ENCODE measurements around the gene TP53AIP1.

TP53AIP1 gene

DNA sequence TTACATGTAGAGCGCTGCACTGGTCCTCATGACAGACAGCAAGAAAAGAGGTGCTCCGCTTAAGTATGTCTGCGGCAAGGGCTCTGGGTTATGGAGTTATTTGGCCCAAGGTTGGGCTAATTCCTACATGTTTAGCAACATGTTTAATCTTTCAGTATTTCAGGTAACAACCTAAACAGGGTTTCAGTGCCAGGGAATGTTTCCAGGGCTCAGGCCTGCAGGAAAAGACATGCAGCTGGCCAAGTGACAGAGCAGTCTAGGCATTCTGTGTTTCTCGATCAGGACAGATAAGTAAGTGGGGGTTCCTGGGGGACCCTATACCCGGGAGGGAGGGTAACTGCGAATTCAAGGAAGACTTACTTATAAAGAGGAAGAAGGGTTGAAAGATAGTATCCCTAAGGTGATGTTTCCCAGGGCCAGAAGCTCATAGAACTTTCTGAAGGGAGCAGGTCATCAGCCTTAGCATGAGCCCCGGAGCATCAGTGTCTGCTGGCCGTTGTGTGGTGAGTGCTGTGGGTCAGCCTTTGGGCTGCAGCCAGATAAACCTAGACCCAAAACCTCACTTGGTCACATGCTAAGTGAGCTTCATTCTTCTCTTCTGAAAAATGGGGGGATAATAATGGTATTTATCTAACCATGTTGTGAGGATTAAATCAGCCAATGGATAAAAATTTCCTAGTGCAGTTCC, 33.1 kb downstream of the TP53AIP1 start:
- Histone ChIP-seq H3K27me3 (no peaks in the 10 kb centered on the region), H3K36me3 (no peaks in the 10 kb centered on the region)

DNA sequence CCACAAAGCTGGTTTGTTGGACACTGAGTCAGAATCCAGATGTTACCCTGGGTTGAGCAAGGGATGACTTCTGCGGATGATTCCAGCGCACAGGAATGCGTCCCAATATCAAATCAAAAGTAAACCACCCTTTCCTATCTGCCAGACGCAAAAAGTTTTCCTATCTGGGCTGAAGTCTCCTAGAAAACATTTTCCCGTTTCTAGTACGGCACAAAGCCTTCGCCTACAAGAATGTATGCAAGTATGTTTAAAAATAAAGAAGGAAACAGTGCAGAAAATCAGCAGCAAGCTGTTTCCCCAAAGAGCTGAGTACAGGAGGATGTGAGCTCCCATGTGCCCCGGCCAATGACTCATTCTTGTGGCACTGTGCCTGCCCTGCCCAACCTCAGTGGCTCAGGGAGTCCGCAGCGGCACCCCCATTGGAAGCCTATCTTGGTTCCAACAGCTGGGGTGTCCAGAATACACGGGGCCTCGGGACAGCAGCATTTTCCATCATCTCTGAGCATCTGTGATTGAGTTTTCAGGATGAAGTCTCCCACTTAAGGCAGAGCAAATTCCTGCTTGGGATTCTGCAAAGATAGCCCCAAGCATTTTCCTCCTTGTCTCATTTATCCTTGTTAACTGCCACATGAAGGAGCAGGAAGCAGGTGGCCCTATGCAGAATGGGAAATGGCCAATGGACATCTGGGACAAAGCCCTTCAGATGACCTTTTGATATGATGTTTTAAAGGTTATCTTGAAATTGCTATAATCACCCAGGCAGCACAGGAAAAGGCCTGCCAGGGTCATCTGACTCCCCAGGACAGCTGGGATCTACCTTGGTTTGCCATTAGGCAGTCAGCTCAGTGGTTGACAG, 34.1 kb downstream of the TP53AIP1 start:
- peak overlapping the region in 8 of 11 experiments; percentile 21 to 90 (median 48); a peak in 9 of 22 replicates for H3K27ac ChIP-seq
- H3K27me3 ChIP-seq = no peaks in the 10 kb centered on the region
- H3K9ac ChIP-seq = peak overlapping the region in 6 of 11 experiments; percentile 15 to 56 (median 42); a peak in 6 of 22 replicates
- peak overlapping the region; percentile 63 to 97 (median 92) for H3K4me2 ChIP-seq
- no peaks in the 10 kb centered on the region for H3K36me3 ChIP-seq
- H3K9me3 ChIP-seq (replicated peaks in 1 of 11) = peaks cover 0 to 8% (median 0%) of the 10 kb centered on the region in 11 experiments; a peak in 1 of 22 replicates
- TF ChIP-seq Cebpa-rat (IDR thresholded peaks at IDR 0.05) = no peak
- H3K4me1 ChIP-seq = peaks cover 50 to 59% (median 54%) of the 10 kb centered on the region in 10 experiments
- H3K4me3 ChIP-seq = peak overlapping the region in 2 of 10 experiments; percentile 12 to 47; a peak in 3 of 20 replicates
- no peaks in the 10 kb centered on the region for H4K20me1 ChIP-seq

More for the DNA sequence above, 33.1 kb downstream of the TP53AIP1 start:
- no peak for TF ChIP-seq Cebpa-rat (IDR thresholded peaks at IDR 0.05)
- no peak overlapping the region for H3K4me3 ChIP-seq
- peaks cover 40 to 49% (median 44%) of the 10 kb centered on the region in 10 experiments for H3K4me1 ChIP-seq
- no peak overlapping the region; a peak in 1 of 22 replicates for H3K27ac ChIP-seq
- peaks cover 0 to 8% (median 0%) of the 10 kb centered on the region in 11 experiments; a peak in 1 of 22 replicates for H3K9me3 ChIP-seq (replicated peaks in 1 of 11)
- no peaks in the 10 kb centered on the region for H4K20me1 ChIP-seq
- H3K4me2 ChIP-seq = peak overlapping the region in 10 of 11 experiments; percentile 63 to 97 (median 92); a peak in 18 of 22 replicates
- no peak overlapping the region for H3K9ac ChIP-seq

DNA sequence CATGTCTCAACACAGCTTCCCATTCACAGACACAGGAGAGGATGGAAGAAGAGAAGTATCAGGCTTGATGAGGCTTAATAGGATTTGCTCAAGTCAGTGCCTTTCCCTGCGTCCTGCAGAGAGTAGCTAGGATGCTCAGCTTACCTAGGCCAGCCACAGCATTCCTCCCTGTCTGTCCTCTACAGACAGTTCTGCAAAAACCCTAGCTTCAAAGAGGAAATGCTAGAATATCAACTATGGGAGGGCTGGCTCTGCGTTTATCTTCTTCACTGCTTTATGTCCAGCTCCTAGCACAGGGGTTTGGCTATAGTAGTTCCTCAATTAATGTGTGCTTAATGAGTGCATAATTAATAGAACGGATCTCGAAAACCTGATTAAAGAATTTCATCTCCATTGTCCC, 35.1 kb downstream of the TP53AIP1 start:
- H3K27ac ChIP-seq = peak overlapping the region in 3 of 11 experiments; percentile 67 to 90 (median 80); a peak in 3 of 22 replicates
- peak overlapping the region; percentile 63 to 97 (median 92); a peak in 21 of 22 replicates for H3K4me2 ChIP-seq
- peaks cover 57 to 67% (median 63%) of the 10 kb centered on the region in 10 experiments for H3K4me1 ChIP-seq
- H3K27me3 ChIP-seq = peaks cover 0 to 4% (median 0%) of the 10 kb centered on the region in 11 experiments; a peak in 2 of 22 replicates
- H4K20me1 ChIP-seq = no peaks in the 10 kb centered on the region
- H3K36me3 ChIP-seq = no peaks in the 10 kb centered on the region
- no peak for TF ChIP-seq Cebpa-rat (IDR thresholded peaks at IDR 0.05)
- no peak overlapping the region; a peak in 1 of 20 replicates for H3K4me3 ChIP-seq
- peak overlapping the region in 2 of 11 experiments; percentile 40 to 77; a peak in 1 of 22 replicates for H3K9ac ChIP-seq
- H3K9me3 ChIP-seq (replicated peaks in 1 of 11) = peaks cover 0 to 8% (median 0%) of the 10 kb centered on the region in 11 experiments; a peak in 1 of 22 replicates

DNA sequence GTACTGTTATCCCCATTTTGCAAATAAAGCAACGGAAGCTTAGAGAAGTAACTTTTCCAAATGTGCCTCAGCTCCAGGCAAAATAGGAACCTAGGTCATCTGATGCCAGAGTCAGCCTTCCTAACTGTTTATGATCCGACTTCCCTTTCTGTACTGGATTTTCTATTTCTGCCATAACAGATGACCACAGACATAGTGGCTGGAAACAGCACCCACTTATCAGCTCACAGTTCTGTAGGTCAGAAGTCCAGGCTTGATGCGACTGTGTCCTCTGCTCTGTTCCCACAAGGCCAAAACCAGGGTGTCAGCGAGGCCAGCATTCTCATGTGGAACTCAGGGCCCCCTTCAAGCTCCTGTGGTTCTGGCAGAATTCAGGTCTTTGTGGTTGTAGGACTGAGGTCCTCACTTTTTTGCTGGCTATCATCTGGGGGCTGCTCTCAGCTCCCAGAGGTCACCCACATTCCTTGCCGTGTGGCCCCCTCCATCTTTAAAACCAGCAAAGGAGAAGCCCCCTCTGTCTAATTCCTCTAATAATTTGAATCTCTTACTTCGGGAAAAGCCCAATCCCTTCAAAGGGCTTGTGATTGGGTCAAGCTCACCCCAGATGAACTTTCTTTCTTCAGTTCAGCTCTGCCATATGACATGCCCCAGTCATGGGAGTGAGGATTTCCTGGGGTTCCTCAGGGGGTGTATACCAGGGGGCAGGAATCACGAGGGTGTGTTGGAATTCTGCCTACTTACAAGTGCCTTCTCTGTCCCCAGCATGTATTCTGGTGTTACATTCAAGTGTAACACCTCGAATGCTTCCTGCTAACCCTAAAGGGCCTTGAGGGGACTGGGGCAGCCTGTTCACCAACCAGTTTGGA, 36.3 kb downstream of the TP53AIP1 start:
- Histone ChIP-seq H3K27me3 (peaks cover 0 to 4% (median 0%) of the 10 kb centered on the region in 11 experiments; a peak in 2 of 22 replicates), H3K9ac (peak overlapping the region in 8 of 11 experiments; percentile 8 to 77 (median 50); a peak in 10 of 22 replicates), H3K4me2 (peak overlapping the region; percentile 86 to 97 (median 92)), H3K9me3 (replicated peaks in 1 of 11) (peaks cover 0 to 4% (median 0%) of the 10 kb centered on the region in 11 experiments; a peak in 1 of 22 replicates), H3K4me3 (peak overlapping the region; percentile 45 to 69 (median 58); a peak in 16 of 20 replicates), H3K4me1 (peaks cover 59 to 74% (median 66%) of the 10 kb centered on the region in 10 experiments), H4K20me1 (peaks cover 0 to 6% (median 0%) of the 10 kb centered on the region in 11 experiments; a peak in 1 of 22 replicates), H3K27ac (peak overlapping the region in 7 of 11 experiments; percentile 8 to 90 (median 47); a peak in 10 of 22 replicates), H3K36me3 (peaks cover 0 to 8% (median 0%) of the 10 kb centered on the region in 11 experiments; a peak in 1 of 22 replicates)
- no peak for TF ChIP-seq Cebpa-rat (IDR thresholded peaks at IDR 0.05)

DNA sequence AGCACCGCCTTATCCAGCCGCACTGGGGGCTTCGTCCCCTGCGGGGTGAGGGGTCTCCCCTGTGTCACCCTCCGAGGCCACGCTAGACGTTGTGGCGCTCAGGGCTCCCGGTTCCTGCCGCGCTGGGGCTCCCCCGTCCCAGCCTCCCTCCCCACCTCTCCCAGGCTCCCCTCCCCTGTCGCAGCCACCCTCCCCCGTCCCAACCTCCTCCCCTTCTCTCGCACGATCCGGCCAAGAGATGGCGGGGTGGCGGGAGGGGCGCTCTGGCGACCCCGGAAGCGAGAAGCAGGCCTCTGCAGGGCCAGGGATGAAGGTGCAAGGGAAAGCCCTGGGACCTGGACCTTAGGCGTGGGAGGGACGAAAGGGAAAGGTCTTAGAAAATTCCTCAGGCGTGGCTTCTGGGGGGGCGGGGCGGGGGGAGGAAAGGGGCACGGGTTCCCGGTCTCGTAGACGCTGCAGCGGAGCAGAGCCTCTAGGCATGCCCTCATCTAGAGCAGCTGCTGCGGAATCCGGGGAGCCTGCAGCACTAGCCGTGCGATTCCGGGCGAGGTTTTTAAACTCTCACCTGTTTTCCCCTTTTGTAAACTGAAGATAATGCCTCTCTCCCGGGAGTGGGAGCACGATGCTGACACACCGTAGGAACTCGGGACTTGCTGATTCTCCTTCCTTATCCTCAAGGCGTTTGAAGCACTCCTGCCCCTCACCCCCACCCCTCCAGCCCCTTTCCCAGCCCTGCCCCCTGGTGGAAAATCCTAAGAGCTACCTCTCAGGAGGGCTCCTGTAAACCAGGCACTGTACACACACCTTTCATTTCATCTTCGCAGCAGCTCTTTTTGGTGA, 37.1 kb downstream of the TP53AIP1 start:
- Histone ChIP-seq H3K4me2 (peak overlapping the region; percentile 86 to 97 (median 92)), H3K36me3 (peaks cover 0 to 11% (median 0%) of the 10 kb centered on the region in 11 experiments; a peak in 1 of 22 replicates), H3K27ac (peak overlapping the region; percentile 38 to 90 (median 66); a peak in 17 of 22 replicates), H3K4me1 (peaks cover 59 to 74% (median 68%) of the 10 kb centered on the region in 10 experiments), H3K9ac (peak overlapping the region; percentile 48 to 77 (median 68); a peak in 21 of 22 replicates), H3K27me3 (peaks cover 0 to 4% (median 0%) of the 10 kb centered on the region in 11 experiments; a peak in 3 of 22 replicates), H4K20me1 (peaks cover 0 to 6% (median 0%) of the 10 kb centered on the region in 11 experiments; a peak in 1 of 22 replicates), H3K9me3 (replicated peaks in 1 of 11) (no peaks in the 10 kb centered on the region), H3K4me3 (peak overlapping the region; percentile 45 to 69 (median 58))
- TF ChIP-seq Cebpa-rat (IDR thresholded peaks at IDR 0.05) = no peak

DNA sequence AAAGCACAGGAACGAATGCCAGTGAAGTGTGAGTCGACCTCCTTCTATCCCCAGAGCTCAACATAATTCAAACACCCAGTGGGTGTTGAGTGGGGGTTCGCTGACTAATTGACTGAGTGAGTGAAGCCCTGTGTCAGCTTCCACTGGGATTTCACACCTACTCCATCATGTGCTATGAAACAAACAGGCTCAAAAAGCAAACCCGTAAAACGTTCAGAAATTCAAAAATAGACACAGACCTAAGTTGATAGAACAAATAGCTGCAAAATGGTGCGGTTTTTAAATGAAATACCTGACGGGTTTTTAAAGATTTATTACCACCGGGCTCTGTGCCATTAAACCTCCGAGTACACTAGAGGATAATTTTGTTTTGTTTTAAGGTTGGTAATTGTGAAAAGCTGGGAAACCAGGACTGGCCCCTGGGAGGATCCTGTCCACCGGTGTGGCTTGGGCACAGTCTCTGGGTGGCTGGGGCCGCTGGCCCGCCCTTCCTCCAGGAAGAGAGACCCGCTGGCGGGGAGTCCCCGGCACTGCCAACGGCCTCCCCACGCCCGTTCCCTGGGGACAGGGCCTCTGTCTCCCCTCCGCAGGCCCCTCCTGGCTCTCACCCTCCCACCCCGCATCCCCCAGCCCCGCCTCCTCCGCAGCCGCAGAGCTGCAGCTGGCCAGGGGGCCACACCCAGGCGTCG, 37.9 kb downstream of the TP53AIP1 start:
- Histone ChIP-seq H3K27ac (peak overlapping the region in 10 of 11 experiments; percentile 38 to 90 (median 66); a peak in 18 of 22 replicates), H3K4me2 (peak overlapping the region; percentile 86 to 97 (median 92)), H3K4me1 (peaks cover 59 to 73% (median 67%) of the 10 kb centered on the region in 10 experiments), H3K36me3 (peaks cover 0 to 11% (median 0%) of the 10 kb centered on the region in 11 experiments; a peak in 1 of 22 replicates), H3K4me3 (peak overlapping the region; percentile 45 to 69 (median 58)), H4K20me1 (peaks cover 0 to 6% (median 0%) of the 10 kb centered on the region in 11 experiments; a peak in 1 of 22 replicates), H3K27me3 (peaks cover 0 to 4% (median 0%) of the 10 kb centered on the region in 11 experiments; a peak in 3 of 22 replicates), H3K9ac (peak overlapping the region; percentile 48 to 77 (median 68); a peak in 20 of 22 replicates), H3K9me3 (replicated peaks in 1 of 11) (no peaks in the 10 kb centered on the region)
- no peak for TF ChIP-seq Cebpa-rat (IDR thresholded peaks at IDR 0.05)
